GM18873 (cell line): ENCODE results near the gene KAT6B.
"Not testable (repeated sequence)": the region's sequence is repeated elsewhere in the genome, so short reads cannot be mapped to it uniquely, and the experiment has no call there.

Source experiments
- ATAC-seq: cut with Tn5 transposase; IDR thresholded peaks from one replicate; pipeline ENCODE4 v1.9.1; 2021; ENCODE audit warnings: mild to moderate bottlenecking, moderate library complexity, moderate number of reproducible peaks; ENCODE audit not compliant: unreplicated experiment, low FRiP score

The KAT6B gene

DNA sequence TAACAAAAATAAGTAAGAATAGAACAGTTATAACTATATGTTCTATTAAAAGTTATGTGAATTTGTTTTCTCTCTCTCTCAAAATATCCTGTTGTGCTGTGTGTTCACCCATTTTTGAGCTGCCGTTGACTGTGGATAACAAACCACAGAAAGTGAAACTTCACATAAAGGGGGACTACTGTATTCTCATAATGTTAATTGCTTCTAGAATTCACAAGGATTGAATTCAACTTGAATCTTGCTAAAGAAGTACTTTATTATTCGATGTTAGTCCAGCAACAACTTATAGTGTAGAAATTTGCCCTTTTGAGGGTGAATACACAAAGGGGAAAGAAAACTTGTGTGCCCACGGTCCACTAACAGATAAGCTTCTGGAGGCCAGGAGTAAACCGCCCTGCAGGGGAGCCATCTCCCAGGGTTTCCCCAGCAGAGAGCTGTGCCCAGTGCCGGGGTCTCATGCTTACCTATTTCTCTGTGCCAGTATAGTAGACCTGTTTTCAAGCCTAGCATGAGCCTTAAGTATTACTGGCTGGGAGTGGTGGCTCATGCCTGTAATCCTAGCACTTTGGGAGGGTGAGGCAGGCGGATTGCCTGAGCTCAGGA lies 87.1 kb downstream of the KAT6B start:
- ATAC-seq: no peak

DNA sequence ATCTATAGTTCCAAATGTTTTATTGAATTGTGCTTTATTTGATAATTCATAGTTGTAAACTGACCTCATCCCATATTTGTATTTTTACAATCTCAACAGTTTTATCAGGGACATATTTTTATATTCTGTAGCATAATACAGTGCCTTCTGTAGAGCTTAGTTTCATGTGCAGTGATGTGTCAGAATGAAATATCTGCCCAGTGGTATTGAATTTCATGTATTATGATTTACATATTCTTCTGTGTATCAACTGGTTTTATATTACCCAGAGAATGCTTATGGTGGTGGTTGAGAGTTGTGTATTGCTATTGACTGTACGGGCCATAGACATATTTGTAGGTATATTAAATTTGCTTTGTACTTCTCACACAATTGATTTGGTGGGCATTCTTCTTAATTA lies 89.9 kb downstream of the KAT6B start:
- no peak for ATAC-seq

DNA sequence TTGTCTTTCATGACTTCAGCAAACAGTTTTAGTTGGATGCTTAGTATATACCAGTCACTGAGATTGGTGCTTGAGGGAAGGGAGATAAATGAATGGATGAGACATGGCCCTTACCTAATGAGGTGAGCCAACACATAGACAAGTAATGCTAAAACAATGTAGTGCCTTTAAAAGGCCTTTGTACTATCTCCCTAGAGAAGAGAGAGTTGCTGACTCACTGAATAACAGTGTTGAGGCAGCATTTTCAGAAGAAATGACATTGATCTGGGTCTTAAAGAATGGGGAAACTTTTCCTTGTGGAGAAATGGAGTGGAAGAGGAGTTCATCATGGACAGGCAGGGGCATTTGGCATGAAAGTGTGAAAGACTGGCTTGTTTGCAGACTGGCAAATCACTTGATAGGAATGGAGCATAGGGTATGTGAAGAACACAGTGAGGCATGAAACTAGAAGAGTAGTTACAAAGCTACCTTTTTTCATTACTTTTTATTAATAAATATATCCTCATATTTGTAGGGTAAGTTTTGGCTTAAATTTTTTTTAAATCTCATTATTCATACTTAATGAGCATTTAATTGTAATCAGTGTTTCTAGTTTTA lies 91.2 kb downstream of the KAT6B start:
- no peak for ATAC-seq

GRCh38 chr10:74919671-74920070 lies 93.3 kb downstream of the KAT6B start:
- no peak for ATAC-seq

GRCh38 chr10:74921070-74921469 lies 94.7 kb downstream of the KAT6B start:
- not testable (repeated sequence) for ATAC-seq

GRCh38 chr10:74921744-74922143 lies 95.3 kb downstream of the KAT6B start:
- ATAC-seq: no peak

- no peak for ATAC-seq
Measured at GRCh38 chr10:74922921-74923320, 96.5 kb downstream of the KAT6B start.

DNA sequence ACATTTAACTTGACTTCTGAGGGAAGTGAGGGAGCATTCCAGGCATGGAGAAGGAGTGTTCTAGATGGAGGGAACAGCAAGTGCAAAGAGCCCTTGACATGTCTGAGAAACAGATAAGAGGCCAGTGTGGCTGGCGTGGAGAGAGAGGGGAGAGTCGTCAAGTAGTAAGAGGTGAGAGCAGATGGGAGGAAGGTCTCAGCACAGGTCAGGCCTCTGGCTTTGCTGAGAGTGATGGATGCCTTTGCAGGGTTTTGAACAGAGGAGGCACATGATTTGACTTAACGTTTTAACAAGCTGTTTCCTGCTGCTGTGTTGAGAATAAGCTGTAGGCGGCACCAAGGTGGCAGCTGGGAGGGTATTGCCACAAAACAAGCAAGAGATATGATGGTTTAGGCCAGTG lies 97.2 kb downstream of the KAT6B start:
- ATAC-seq: no peak

GRCh38 chr10:74924251-74924963 lies 98.0 kb downstream of the KAT6B start:
- no peak for ATAC-seq

DNA sequence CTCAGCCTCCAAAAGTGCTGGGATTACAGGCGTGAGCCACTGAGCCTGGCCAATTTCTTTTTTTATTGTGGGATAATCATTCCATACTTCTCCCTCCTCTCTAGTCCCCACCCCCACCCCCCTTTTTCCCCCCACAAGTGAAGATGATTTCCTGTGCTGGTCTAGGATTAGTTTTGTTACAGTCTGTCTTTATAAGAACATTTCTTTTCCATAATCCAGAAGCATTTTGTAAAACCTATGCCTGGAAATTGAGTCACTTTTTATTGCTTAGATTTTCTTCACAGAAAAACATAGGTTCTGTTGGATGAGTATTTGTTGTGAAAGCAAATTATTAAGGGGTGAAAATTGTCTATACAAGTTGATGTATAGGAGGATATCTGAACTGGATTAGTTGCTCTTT lies 98.9 kb downstream of the KAT6B start:
- ATAC-seq: no peak

DNA sequence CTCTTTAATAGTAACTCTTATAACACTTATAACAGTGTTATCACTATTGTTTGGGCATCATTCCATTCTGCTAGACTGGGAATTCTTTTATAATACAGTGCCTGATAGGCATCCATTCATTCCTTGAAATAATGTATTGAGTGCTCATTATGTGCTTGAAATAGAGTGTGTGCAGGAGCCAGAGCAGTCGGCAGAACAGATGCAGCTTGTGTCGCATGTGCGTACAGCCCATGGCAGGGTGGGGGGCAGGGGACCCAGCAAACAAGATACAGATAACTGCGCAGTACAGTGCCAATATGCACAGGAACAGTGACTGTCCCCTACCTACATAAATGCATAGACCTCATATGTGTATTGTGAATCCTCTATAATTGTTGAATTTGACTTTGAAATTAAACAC lies 99.3 kb downstream of the KAT6B start:
- ATAC-seq: no peak

DNA sequence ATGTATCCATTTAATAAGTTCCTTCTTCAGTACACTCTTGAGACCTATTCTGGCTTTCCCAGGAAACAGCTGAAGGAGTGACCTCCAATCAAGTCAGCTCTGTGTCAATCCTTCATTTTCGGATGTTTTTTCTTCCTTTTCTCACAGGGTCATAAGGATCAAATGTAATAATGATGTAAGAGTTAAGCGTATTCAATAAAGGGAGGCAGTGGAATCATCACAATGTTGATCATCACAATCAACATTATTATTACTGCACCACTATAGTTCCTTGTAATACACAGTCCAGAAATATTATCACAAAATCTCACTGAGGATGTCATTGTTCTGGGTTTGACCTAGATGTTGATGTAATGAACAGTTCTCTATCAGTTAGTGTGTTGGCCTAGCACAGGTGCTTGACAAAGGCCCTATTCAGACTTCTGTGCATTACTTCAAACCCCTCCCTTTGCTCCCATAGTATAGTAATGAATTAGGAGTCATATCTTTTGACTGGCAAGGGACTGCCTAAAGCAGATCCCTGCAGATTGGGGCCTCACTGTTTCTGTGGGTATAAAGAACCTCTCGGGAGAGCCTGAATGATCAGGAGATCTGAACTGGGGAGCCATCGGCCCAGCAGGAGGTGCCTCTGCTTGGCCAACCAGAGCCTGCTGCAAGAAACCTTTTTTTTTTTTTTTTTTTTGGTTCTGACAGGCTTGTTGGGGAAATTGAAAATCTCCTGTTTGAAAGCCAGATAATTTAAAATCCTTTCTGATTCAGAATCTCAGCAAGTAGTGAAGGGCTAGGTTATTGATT lies 100.6 kb downstream of the KAT6B start:
- no peak for ATAC-seq

DNA sequence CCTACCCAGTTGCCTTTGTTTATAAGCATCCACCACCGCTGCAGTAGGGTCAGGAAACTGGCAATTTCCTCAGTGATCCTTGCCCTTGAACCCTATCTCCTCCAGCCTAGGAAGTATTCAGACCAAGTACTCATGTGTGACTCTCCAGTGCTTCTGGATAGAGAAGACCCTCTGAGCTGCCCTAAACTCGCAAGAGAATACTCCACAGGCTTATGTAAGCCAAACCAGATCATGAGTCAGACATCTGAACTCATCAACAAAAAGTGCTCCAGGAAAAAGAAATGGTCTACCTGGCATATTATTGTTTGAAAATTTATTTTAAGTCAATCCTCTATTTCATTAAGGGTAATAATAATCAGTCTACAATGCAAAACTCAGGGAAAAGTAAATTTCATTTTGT lies 101.3 kb downstream of the KAT6B start:
- ATAC-seq: no peak

GRCh38 chr10:74928742-74929191 lies 102.4 kb downstream of the KAT6B start:
- ATAC-seq: no peak

GRCh38 chr10:74929197-74929596 lies 102.8 kb downstream of the KAT6B start:
- no peak for ATAC-seq

- no peak for ATAC-seq
Measured at GRCh38 chr10:74930965-74931364, 104.6 kb downstream of the KAT6B start.

GRCh38 chr10:74932648-74933047 lies 106.2 kb downstream of the KAT6B start:
- no peak for ATAC-seq

DNA sequence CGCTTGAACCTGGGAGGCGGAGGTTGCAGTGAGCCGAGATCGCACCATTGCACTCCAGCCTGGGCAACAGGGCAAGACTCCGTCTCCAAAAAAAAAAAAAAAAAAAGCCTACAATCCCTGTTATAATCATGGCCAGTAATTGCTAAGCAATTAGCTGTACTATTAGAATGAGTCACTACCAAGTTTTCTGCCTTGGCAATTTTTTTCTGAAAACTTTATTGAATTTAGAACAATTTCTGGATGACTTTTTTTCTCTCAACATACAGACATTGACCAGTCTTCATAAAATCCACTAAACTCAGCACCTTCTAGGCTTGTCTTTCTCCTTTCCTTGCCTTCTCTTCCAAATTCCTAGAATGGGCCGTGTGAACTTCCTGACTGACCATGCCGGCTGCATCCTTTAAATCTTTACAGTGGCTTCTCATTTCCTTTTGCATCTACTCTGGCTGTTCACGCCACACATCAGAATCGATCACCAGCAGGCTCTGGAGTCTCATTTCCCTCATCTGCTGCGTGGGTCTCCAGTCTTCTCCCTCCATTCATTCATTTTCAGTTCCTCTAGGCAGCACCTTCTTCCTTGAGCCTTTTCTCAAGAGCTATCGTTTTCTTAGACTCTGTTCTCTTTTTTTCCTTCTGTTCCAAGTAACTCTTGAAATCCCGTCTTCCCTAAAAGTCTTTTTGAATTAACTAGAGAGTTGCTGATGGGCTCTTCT lies 107.9 kb downstream of the KAT6B start:
- no peak for ATAC-seq

DNA sequence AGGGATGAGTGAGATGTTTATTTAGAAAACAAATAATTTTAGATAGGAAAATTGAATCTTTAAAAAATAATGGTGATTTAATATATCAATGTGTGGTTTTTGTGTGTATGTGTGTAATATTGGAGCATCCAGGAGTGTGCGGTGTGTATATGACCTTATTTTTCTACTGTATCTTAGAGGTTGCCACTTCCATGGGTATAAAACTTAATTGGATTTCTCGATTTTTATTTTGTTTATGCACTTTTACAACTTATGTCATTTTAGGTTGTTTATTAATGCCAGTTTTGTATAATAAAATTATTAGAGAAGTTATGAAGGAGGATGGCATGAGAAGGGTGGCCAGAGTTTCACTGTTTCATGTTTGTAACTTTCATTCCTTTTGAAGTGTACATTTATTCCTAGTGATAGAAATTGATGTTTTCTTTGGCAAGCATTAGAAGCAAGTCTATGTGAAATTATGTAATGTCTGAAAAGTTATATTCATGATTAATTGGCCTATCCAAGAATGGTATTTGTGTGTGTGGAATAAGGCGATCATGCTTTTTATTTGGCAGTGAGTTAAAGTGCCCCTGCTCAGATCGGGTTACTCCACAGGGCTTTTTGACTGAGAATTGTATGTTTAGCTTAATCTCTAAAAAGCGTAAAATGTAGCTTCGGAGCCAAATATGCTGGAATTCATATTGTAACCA lies 110.3 kb downstream of the KAT6B start:
- no peak for ATAC-seq

- ATAC-seq: no peak
Measured at GRCh38 chr10:74937266-74937856, 111.0 kb downstream of the KAT6B start.
